Natural killer cell (primary cell): ENCODE measurements around the gene CCDC127. TPM values are rescaled to one million over a fixed set of nuclear protein-coding genes. Genes with fewer than 3 reads are reported as not detected.
"Not testable (repeated sequence)": the region's sequence is repeated elsewhere in the genome, so short reads cannot be mapped to it uniquely, and the experiment has no call there.

Experiments used
- ATAC-seq, 3 donors: fragments of 150-1000 bp in 2 of 3; fragments of 200-7000 bp in 1 of 3; cut with Tn5 transposase; 1 replicate in 1 of 3; 2 replicates in 2 of 3; pipeline ENCODE4 v1.10.0; 2021; ENCODE audit warnings: mild to moderate bottlenecking in 2 of 3, moderate library complexity in 2 of 3
- DNase-seq, 2 donors: peaks; one replicate each; pipeline versions ENCODE4 v3.0.0 to v3.0.0-alpha.2; 2013 to 2021; ENCODE audit warnings: mixed read lengths in 1 of 2
- H3K27ac ChIP-seq: one replicate; pipeline ENCODE4 v1.5.1; 2013; ENCODE audit warnings: mild to moderate bottlenecking, low read length
- H3K27me3 ChIP-seq: one replicate; pipeline ENCODE4 v1.6.1; 2013; ENCODE audit warnings: low read length; ENCODE audit not compliant: control insufficient read depth, insufficient read depth
- H3K36me3 ChIP-seq: one replicate; pipeline ENCODE4 v1.6.1; 2013; ENCODE audit warnings: low read length; ENCODE audit not compliant: control insufficient read depth, insufficient read depth
- H3K4me1 ChIP-seq: one replicate; pipeline ENCODE4 v1.6.1; 2013; ENCODE audit warnings: low read length; ENCODE audit not compliant: control insufficient read depth, insufficient read depth
- H3K4me3 ChIP-seq: one replicate; pipeline ENCODE4 v1.5.1; 2013; ENCODE audit warnings: low read length
- H3K9me3 ChIP-seq: one replicate; pipeline ENCODE4 v1.6.1; 2013; ENCODE audit warnings: low read length; ENCODE audit not compliant: control insufficient read depth, insufficient read depth
- H3K27ac Mint-ChIP-seq, 2 donors: one replicate each; pipeline ENCODE4 v1.8.0; 2022; ENCODE audit warnings: mild to moderate bottlenecking in 2 of 2, mixed read lengths in 2 of 2, moderate library complexity in 1 of 2
- H3K27me3 Mint-ChIP-seq, 2 donors: one replicate each; pipeline ENCODE4 v1.8.0; 2022; ENCODE audit warnings: low read depth in 2 of 2, mixed read lengths in 2 of 2
- H3K36me3 Mint-ChIP-seq: one replicate; pipeline ENCODE4 v1.8.0; 2022; ENCODE audit warnings: mixed read lengths
- H3K4me1 Mint-ChIP-seq, 2 donors: one replicate each; pipeline ENCODE4 v1.8.0; 2022; ENCODE audit warnings: mixed read lengths in 2 of 2
- H3K4me3 Mint-ChIP-seq: one replicate; pipeline ENCODE4 v1.8.0; 2022; ENCODE audit warnings: mild to moderate bottlenecking, moderate library complexity, mixed read lengths
- H3K9me3 Mint-ChIP-seq, 2 donors: one replicate each; pipeline ENCODE4 v1.8.0; 2022; ENCODE audit warnings: mixed read lengths in 2 of 2
- CTCF ChIP-seq: fragments of 200-600 bp; IDR thresholded peaks from one replicate; pipeline ENCODE4 v1.8.0; 2022; ENCODE audit warnings: antibody characterized with exemption
- WGBS: methylation state at CpG from one replicate; pipeline ENCODE4 v1.1.7; 2013; ENCODE audit warnings: missing lambda C conversion rate; ENCODE audit not compliant: insufficient coverage; 5-methylcytosine and 5-hydroxymethylcytosine counted together
- intact Hi-C: fragments of 100-400 bp; cut with micrococcal nuclease; formaldehyde crosslinking; loops from one replicate; pipeline ENCODE4 v1.14.2; 2022
- total RNA-seq, 4 donors: library from RNA; stranded (reverse); fragments of 120-200 nt in 1 of 4; gene quantifications; one replicate each; pipeline versions ENCODE4 v1.2.3 to v1.2.4, GENCODE V29; 2013 to 2022

Gene CCDC127
- total RNA-seq, 3 donors from 2014 or later (not counting 1 experiment from before 2014, with no cell fraction given) = 4.4 to 6.2 (median 5.4) TPM

GRCh38 chr5:198516-199196 lies 19.3 kb downstream of the CCDC127 start:
- Histone ChIP-seq H3K4me3 (no peak overlapping the region), H3K27me3 (no peaks in the 10 kb centered on the region), H3K27ac (no peak overlapping the region), H3K36me3 (peaks cover 2% of the 10 kb centered on the region), H3K9me3 (no peaks in the 10 kb centered on the region), H3K4me1 (no peaks in the 10 kb centered on the region)
- no peak overlapping the region for H3K27ac Mint-ChIP-seq
- H3K4me1 Mint-ChIP-seq = no peaks in the 10 kb centered on the region
- WGBS = 97% methylated on average over 21 of the region's 21 CpGs
- intact Hi-C loops = no loop called here
- no peaks in the 10 kb centered on the region for H3K27me3 Mint-ChIP-seq
- no peak for TF ChIP-seq CTCF
- H3K9me3 Mint-ChIP-seq = no peaks in the 10 kb centered on the region
- DNase-seq = no peak
- no peak overlapping the region for H3K4me3 Mint-ChIP-seq
- no peak for ATAC-seq
- no peaks in the 10 kb centered on the region for H3K36me3 Mint-ChIP-seq

GRCh38 chr5:197892-198489 lies 20.0 kb downstream of the CCDC127 start:
- WGBS = 93% methylated on average over 9 of the region's 12 CpGs
- intact Hi-C loops = no loop called here
- TF ChIP-seq CTCF = no peak
- H3K9me3 ChIP-seq = no peaks in the 10 kb centered on the region
- Mint-ChIP-seq H3K36me3 (no peaks in the 10 kb centered on the region), H3K27ac (no peak overlapping the region), H3K9me3 (no peaks in the 10 kb centered on the region), H3K4me1 (no peaks in the 10 kb centered on the region), H3K4me3 (no peak overlapping the region), H3K27me3 (no peaks in the 10 kb centered on the region)
- no peak overlapping the region for H3K27ac ChIP-seq
- no peaks in the 10 kb centered on the region for H3K27me3 ChIP-seq
- no peaks in the 10 kb centered on the region for H3K36me3 ChIP-seq
- no peaks in the 10 kb centered on the region for H3K4me1 ChIP-seq
- ATAC-seq (no peak), DNase-seq (no peak)
- no peak overlapping the region for H3K4me3 ChIP-seq

- H3K36me3 ChIP-seq, H3K4me1 Mint-ChIP-seq, H3K4me3 Mint-ChIP-seq, H3K4me3 ChIP-seq, H3K27ac ChIP-seq, H3K27ac Mint-ChIP-seq, H3K27me3 ChIP-seq, H3K36me3 Mint-ChIP-seq, H3K9me3 ChIP-seq, H3K27me3 Mint-ChIP-seq, H3K4me1 ChIP-seq, H3K9me3 Mint-ChIP-seq, ATAC-seq, intact Hi-C loops, DNase-seq: not testable (repeated sequence)
- 88% methylated on average over 14 of the region's 18 CpGs for WGBS
These were observed 20.9 kb downstream of the CCDC127 start for GRCh38 chr5:197031-197430.

- H3K36me3 ChIP-seq = no peaks in the 10 kb centered on the region
- no peak overlapping the region for H3K27ac ChIP-seq
- no peaks in the 10 kb centered on the region for H3K9me3 ChIP-seq
- no peaks in the 10 kb centered on the region for H3K9me3 Mint-ChIP-seq
- H3K27me3 Mint-ChIP-seq = peaks cover 0 to 3% of the 10 kb centered on the region in 2 donors
- H3K4me3 Mint-ChIP-seq = no peak overlapping the region
- no peaks in the 10 kb centered on the region for H3K4me1 ChIP-seq
- H3K4me3 ChIP-seq = no peak overlapping the region
- WGBS = 67% methylated on average over 5 of the region's 10 CpGs
- no peak for TF ChIP-seq CTCF
- intact Hi-C loops = no loop called here
- H3K4me1 Mint-ChIP-seq = no peaks in the 10 kb centered on the region
- no peak overlapping the region for H3K27ac Mint-ChIP-seq
- DNase-seq (no peak), ATAC-seq (no peak)
- no peaks in the 10 kb centered on the region for H3K27me3 ChIP-seq
- no peaks in the 10 kb centered on the region for H3K36me3 Mint-ChIP-seq
These were observed 21.6 kb downstream of the CCDC127 start for GRCh38 chr5:196350-196749.
